ENCODE data around the gene LRP1B.

DNA sequence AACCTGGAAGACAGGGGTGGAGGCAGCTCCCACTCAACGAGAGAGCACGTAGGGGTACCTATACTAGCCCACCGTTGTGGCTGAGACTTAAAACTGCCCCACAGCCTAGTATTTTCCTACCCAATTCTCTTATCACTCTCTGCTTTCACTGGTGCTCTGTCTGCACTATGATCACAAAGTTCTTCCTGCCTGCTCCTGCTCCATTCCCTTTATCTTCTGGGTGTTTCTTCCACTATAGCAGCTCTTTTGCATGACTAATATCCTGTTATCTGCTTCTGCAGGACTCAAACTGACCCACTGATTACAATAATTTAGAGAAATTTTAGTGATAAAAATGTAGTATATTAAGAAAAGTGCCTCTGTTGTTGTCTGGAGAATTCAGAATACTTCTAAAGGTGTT, 184.8 kb downstream of the LRP1B start:
- no peak for TF ChIP-seq CTCF (IDR thresholded peaks at IDR 0.05)
- TF ChIP-seq RCOR1 (IDR thresholded peaks at IDR 0.05; ENCODE audit: low read depth, low read length) = no peak
- no peak for TF ChIP-seq POLR2A (IDR thresholded peaks at IDR 0.05; ENCODE audit: low read length)
- no peak for TF ChIP-seq JUN (IDR thresholded peaks at IDR 0.05)
- no peak for TF ChIP-seq HDAC2 (IDR thresholded peaks at IDR 0.05)
- TF ChIP-seq, protein P1, sequence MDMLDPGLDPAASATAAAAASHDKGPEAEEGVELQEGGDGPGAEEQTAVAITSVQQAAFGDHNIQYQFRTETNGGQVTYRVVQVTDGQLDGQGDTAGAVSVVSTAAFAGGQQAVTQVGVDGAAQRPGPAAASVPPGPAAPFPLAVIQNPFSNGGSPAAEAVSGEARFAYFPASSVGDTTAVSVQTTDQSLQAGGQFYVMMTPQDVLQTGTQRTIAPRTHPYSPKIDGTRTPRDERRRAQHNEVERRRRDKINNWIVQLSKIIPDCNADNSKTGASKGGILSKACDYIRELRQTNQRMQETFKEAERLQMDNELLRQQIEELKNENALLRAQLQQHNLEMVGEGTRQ (IDR thresholded peaks at IDR 0.05) = no peak
- no peak for TF ChIP-seq KDM5A (IDR thresholded peaks at IDR 0.05)
- TF ChIP-seq HEYL (CRISPR knock-in tag; IDR thresholded peaks at IDR 0.05) = no peak
- TF ChIP-seq POLR2AphosphoS2 (conservative IDR thresholded peaks at IDR 0.05; ENCODE audit: low read length) = no peak
- no peak for TF ChIP-seq CEBPB (IDR thresholded peaks at IDR 0.05)

Measured in A549 (cell line).